Measurements from ENCODE around the gene RECQL5. TPM values are rescaled to one million over a fixed set of nuclear protein-coding genes. Genes with fewer than 3 reads are reported as not detected.

Gene RECQL5
- total RNA-seq, 1 donor from 2014 or later: 22.7 TPM

GRCh38 chr17:75697651-75698291 is 30.8 kb upstream of the RECQL5 start:
- H2AFZ ChIP-seq (replicated peaks): no peak overlapping the region
- no peaks in the 10 kb centered on the region for H3K9me3 ChIP-seq (ENCODE audit: low read depth)
- Mint-ChIP-seq H3K4me1 (peaks cover 23% of the 10 kb centered on the region), H3K27ac (no peak overlapping the region), H3K36me3 (peaks cover 30% of the 10 kb centered on the region), H3K9me3 (no peaks in the 10 kb centered on the region), H3K27me3 (ENCODE audit: insufficient read depth, low read depth) (peaks cover 3% of the 10 kb centered on the region), H3K4me3 (no peak overlapping the region)
- H3F3A ChIP-seq (ENCODE audit: low read depth): peaks cover 24% of the 10 kb centered on the region
- no peak overlapping the region for H3K4me3 ChIP-seq
- peaks cover 17% of the 10 kb centered on the region for H3K4me1 ChIP-seq
- TF ChIP-seq EZH2phosphoT487 (IDR thresholded peaks at IDR 0.05) (no peak), EZH2 (IDR thresholded peaks at IDR 0.05) (no peak)
- TF ChIP-seq, protein P1, sequence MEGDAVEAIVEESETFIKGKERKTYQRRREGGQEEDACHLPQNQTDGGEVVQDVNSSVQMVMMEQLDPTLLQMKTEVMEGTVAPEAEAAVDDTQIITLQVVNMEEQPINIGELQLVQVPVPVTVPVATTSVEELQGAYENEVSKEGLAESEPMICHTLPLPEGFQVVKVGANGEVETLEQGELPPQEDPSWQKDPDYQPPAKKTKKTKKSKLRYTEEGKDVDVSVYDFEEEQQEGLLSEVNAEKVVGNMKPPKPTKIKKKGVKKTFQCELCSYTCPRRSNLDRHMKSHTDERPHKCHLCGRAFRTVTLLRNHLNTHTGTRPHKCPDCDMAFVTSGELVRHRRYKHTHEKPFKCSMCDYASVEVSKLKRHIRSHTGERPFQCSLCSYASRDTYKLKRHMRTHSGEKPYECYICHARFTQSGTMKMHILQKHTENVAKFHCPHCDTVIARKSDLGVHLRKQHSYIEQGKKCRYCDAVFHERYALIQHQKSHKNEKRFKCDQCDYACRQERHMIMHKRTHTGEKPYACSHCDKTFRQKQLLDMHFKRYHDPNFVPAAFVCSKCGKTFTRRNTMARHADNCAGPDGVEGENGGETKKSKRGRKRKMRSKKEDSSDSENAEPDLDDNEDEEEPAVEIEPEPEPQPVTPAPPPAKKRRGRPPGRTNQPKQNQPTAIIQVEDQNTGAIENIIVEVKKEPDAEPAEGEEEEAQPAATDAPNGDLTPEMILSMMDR (IDR thresholded peaks at IDR 0.05): no peak
- peaks cover 7% of the 10 kb centered on the region for H3K79me2 ChIP-seq (ENCODE audit: low read depth)
- no peak for DNase-seq (ENCODE audit: low spot score)
- H4K20me1 ChIP-seq (ENCODE audit: low read depth): peaks cover 49% of the 10 kb centered on the region
- H3K27ac ChIP-seq: no peak overlapping the region
- no peak overlapping the region for H3K4me2 ChIP-seq
- no peak overlapping the region for H3K9ac ChIP-seq
- no peaks in the 10 kb centered on the region for H3K27me3 ChIP-seq
- H3K36me3 ChIP-seq: no peaks in the 10 kb centered on the region

DNA sequence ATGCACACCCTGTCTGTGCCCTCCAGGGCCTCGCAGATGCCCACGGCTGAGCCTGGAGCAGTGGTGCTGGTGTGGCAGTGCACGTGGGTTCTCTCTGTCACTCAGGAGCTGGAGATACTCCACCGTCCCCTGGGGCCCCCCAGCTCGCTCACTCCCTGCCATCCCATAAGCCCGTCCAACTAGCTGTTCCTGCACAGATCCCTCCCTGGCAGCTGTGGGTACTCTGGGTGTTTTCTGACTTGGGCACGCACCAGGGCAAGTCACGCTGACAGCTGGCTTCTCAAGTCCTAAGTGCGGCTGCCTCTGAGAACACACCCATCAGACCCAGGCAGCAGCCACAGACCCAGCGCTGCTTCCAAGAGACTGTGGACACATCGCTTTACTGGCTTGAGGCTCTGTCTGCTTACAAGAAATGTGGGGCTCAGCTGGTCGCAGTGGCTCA is 28.9 kb upstream of the RECQL5 start:
- Mint-ChIP-seq H3K4me1 (peaks cover 42% of the 10 kb centered on the region), H3K27me3 (ENCODE audit: insufficient read depth, low read depth) (peaks cover 3% of the 10 kb centered on the region), H3K36me3 (peaks cover 21% of the 10 kb centered on the region), H3K4me3 (no peak overlapping the region), H3K27ac (no peak overlapping the region), H3K9me3 (no peaks in the 10 kb centered on the region)
- Histone ChIP-seq H2AFZ (replicated peaks) (no peak overlapping the region), H3F3A (ENCODE audit: low read depth) (peaks cover 31% of the 10 kb centered on the region), H3K9ac (no peak overlapping the region), H4K20me1 (ENCODE audit: low read depth) (peaks cover 68% of the 10 kb centered on the region), H3K4me3 (no peak overlapping the region), H3K4me2 (no peak overlapping the region), H3K27me3 (no peaks in the 10 kb centered on the region), H3K4me1 (peaks cover 30% of the 10 kb centered on the region), H3K27ac (no peak overlapping the region), H3K36me3 (no peaks in the 10 kb centered on the region), H3K9me3 (ENCODE audit: low read depth) (no peaks in the 10 kb centered on the region), H3K79me2 (ENCODE audit: low read depth) (peaks cover 23% of the 10 kb centered on the region)
- DNase-seq (ENCODE audit: low spot score): no peak
- TF ChIP-seq, protein P1 (IDR thresholded peaks at IDR 0.05): no peak
- TF ChIP-seq EZH2 (IDR thresholded peaks at IDR 0.05) (no peak), EZH2phosphoT487 (IDR thresholded peaks at IDR 0.05) (no peak)

DNA sequence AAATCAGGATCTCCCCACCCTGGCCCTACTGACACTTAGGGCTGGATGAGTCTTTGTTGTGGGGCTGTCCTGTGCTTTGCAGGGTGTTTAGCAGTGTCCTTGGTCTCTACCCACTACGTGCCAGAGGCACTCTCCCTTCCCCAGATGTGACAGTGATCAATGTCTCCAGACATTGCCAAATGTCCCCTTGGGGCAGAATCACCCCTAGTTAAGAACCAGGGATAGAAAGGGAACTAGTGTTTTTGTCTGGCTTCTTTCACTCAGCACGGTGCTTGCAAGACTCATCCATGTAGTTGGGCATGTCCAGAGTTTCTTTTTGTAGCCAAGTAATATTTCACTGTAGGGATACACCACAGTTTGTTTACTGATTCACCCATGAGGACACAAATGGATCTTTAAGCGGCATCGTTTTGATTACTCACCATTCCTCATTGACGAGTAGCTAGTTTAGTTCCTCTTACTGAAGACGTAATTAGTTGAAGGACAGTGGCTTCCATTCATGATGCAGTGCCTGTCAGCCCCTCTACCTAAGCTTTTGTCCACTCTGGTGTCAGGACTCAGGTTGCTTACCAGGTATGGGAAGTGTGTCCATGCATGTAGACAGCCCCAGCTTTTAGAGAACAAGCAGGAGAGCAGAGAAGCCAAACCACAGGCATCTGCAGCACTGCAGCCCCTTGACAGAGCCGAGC is 28.3 kb upstream of the RECQL5 start:
- Histone ChIP-seq H3K4me1 (peaks cover 30% of the 10 kb centered on the region), H3K79me2 (ENCODE audit: low read depth) (peaks cover 29% of the 10 kb centered on the region), H3K9me3 (ENCODE audit: low read depth) (no peaks in the 10 kb centered on the region), H3F3A (ENCODE audit: low read depth) (peaks cover 31% of the 10 kb centered on the region), H2AFZ (replicated peaks) (no peak overlapping the region), H4K20me1 (ENCODE audit: low read depth) (peaks cover 73% of the 10 kb centered on the region), H3K27me3 (no peaks in the 10 kb centered on the region), H3K9ac (no peak overlapping the region), H3K4me2 (no peak overlapping the region), H3K27ac (no peak overlapping the region), H3K36me3 (no peaks in the 10 kb centered on the region), H3K4me3 (no peak overlapping the region)
- Mint-ChIP-seq H3K4me1 (peaks cover 43% of the 10 kb centered on the region), H3K9me3 (no peaks in the 10 kb centered on the region), H3K27ac (peak overlapping the region; percentile 42), H3K36me3 (peaks cover 21% of the 10 kb centered on the region), H3K4me3 (no peak overlapping the region), H3K27me3 (ENCODE audit: insufficient read depth, low read depth) (peaks cover 3% of the 10 kb centered on the region)
- TF ChIP-seq EZH2 (IDR thresholded peaks at IDR 0.05): no peak
- TF ChIP-seq EZH2phosphoT487 (IDR thresholded peaks at IDR 0.05): no peak
- TF ChIP-seq, protein P1 (IDR thresholded peaks at IDR 0.05): no peak
- no peak for DNase-seq (ENCODE audit: low spot score)

Measured in neural progenitor cell (in vitro differentiated cells).